PC-9 (cell line): ENCODE data around the gene PHACTR1.

Source experiments
- EZH2 ChIP-seq: fragments of 200-600 bp; sonication (generic); IDR thresholded peaks from 2 replicates; pipeline ENCODE4 v1.8.0; 2017; ENCODE audit warnings: antibody characterized with exemption, low read depth
- TF ChIP-seq, protein P1 (sequence below): fragments of 200-600 bp; sonication (generic); conservative IDR thresholded peaks from 2 replicates; pipeline ENCODE4 v1.6.1; 2017; ENCODE audit warnings: mixed run types, antibody characterized with exemption, mild to moderate bottlenecking, moderate library complexity

DNA sequence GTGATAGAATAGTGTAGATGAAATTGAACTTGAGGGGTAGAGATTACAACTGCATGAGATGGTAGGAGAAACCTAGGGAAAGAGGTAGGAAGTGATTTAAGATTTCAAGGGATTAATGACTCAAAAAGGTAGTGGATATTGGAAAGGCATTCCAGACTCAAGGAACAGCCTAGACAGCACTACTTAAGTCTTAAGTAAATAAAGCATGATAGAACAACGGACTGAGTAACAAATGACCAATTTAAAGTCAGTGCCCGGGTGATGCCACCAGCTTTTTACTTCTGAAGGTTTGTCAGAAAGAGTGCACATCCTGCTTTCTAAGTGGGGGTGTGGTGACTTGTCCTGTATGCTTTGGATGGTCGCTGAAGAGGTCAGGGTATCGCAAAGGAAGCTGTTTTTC lies 81.8 kb downstream of the PHACTR1 start:
- no peak for TF ChIP-seq EZH2
- TF ChIP-seq, protein P1, sequence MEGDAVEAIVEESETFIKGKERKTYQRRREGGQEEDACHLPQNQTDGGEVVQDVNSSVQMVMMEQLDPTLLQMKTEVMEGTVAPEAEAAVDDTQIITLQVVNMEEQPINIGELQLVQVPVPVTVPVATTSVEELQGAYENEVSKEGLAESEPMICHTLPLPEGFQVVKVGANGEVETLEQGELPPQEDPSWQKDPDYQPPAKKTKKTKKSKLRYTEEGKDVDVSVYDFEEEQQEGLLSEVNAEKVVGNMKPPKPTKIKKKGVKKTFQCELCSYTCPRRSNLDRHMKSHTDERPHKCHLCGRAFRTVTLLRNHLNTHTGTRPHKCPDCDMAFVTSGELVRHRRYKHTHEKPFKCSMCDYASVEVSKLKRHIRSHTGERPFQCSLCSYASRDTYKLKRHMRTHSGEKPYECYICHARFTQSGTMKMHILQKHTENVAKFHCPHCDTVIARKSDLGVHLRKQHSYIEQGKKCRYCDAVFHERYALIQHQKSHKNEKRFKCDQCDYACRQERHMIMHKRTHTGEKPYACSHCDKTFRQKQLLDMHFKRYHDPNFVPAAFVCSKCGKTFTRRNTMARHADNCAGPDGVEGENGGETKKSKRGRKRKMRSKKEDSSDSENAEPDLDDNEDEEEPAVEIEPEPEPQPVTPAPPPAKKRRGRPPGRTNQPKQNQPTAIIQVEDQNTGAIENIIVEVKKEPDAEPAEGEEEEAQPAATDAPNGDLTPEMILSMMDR = no peak
